H1 (cell line): Measurements from ENCODE around the gene FCGR2B. TPM values are rescaled to one million over a fixed set of nuclear protein-coding genes. Genes with fewer than 3 reads are reported as not detected.
"Not testable (repeated sequence)": the region's sequence is repeated elsewhere in the genome, so short reads cannot be mapped to it uniquely, and the experiment has no call there.

ENCODE experiments used
- CTCF ChIA-PET: fragments of 300-600 bp; sonication (Branson Sonifier 250); formaldehyde crosslinking; loops from one replicate; lab custom pipeline; 2021; ENCODE audit not compliant: partially characterized antibody; lab: Charles Lee
- POLR2A ChIA-PET: fragments of 300-600 bp; sonication (Branson Sonifier 250); formaldehyde crosslinking; loops from one replicate; lab custom pipeline; 2021; ENCODE audit warnings: inconsistent platforms; ENCODE audit not compliant: partially characterized antibody; lab: Charles Lee
- DNase-seq, 2 experiments: peaks; one replicate each; pipeline versions ENCODE4 v3.0.0 to v3.0.0-alpha.2; 2010 to 2022; ENCODE audit warnings: low spot score in 2 of 2, low read depth in 1 of 2, mixed read lengths in 1 of 2
- FAIRE-seq: peaks from 2 replicates; lab custom pipeline; 2011; peaks lifted over from hg19 to GRCh38; lab: Jason Lieb, UNC
- H2AFZ ChIP-seq: 2 replicates; pipeline ENCODE4 v1.8.1; 2012; ENCODE audit warnings: low read length, inconsistent platforms
- H2AK5ac ChIP-seq: 2 replicates; pipeline ENCODE4 v1.6.1; 2013; ENCODE audit warnings: low read depth, low read length
- H2BK120ac ChIP-seq: replicated peaks from 2 replicates; pipeline ENCODE3; 2013; ENCODE audit warnings: low read depth, low read length, inconsistent platforms
- H2BK12ac ChIP-seq: 2 replicates; pipeline ENCODE4 v1.6.1; 2013; ENCODE audit warnings: low read depth, low read length
- H2BK15ac ChIP-seq: 2 replicates; pipeline ENCODE4 v1.6.1; 2013; ENCODE audit warnings: low read length
- H2BK20ac ChIP-seq: 2 replicates; pipeline ENCODE4 v1.6.1; 2013; ENCODE audit warnings: low read length
- H2BK5ac ChIP-seq: 2 replicates; pipeline ENCODE4 v1.6.1; 2013; ENCODE audit warnings: low read depth, low read length
- H3K14ac ChIP-seq: 2 replicates; pipeline ENCODE4 v1.6.1; 2013; ENCODE audit warnings: inconsistent platforms; ENCODE audit not compliant: insufficient read length
- H3K18ac ChIP-seq: 2 replicates; pipeline ENCODE4 v1.6.1; 2013; ENCODE audit warnings: low read length; ENCODE audit errors: extremely low read depth
- H3K23ac ChIP-seq: 2 replicates; pipeline ENCODE4 v1.6.1; 2013; ENCODE audit warnings: inconsistent platforms; ENCODE audit not compliant: insufficient read length
- H3K23me2 ChIP-seq: 2 replicates; pipeline ENCODE4 v1.6.1; 2013; ENCODE audit warnings: low read depth, low read length
- H3K27ac ChIP-seq: 2 replicates; pipeline ENCODE4 v1.6.1; 2011; ENCODE audit warnings: low read depth, low read length, inconsistent platforms
- H3K27me3 ChIP-seq, 4 experiments: replicated peaks in 1 of 4; 1 replicate in 1 of 4; 2 replicates in 3 of 4; pipeline versions ENCODE4 v1.6.1 to v1.8.1; 2011 to 2013; ENCODE audit warnings: low read length in 3 of 4, mild to moderate bottlenecking in 3 of 4, inconsistent platforms in 2 of 4, mixed read lengths in 2 of 4, moderate library complexity in 1 of 4; ENCODE audit not compliant: control insufficient read depth in 3 of 4, insufficient read depth in 3 of 4; ENCODE audit errors: extremely low read depth in 1 of 4
- H3K36me3 ChIP-seq, 4 experiments: 2 replicates each; pipeline versions ENCODE4 v1.6.1 to v1.8.1; 2011 to 2013; ENCODE audit warnings: mild to moderate bottlenecking in 4 of 4, low read length in 3 of 4, moderate library complexity in 2 of 4, control low read depth in 1 of 4, inconsistent platforms in 1 of 4; ENCODE audit not compliant: insufficient read depth in 4 of 4, control insufficient read depth in 2 of 4
- H3K4ac ChIP-seq: replicated peaks from 2 replicates; pipeline ENCODE3; 2013; ENCODE audit warnings: low read length, low read depth, mixed read lengths, inconsistent platforms; ENCODE audit not compliant: insufficient read length
- H3K4me1 ChIP-seq, 4 experiments: replicated peaks in 1 of 4; 1 replicate in 1 of 4; 2 replicates in 3 of 4; pipeline versions ENCODE4 v1.6.1 to v1.8.1; 2011 to 2013; ENCODE audit warnings: low read length in 3 of 4, inconsistent platforms in 2 of 4, mixed read lengths in 1 of 4; ENCODE audit not compliant: insufficient read depth in 4 of 4, control insufficient read depth in 3 of 4
- H3K4me2 ChIP-seq, 2 experiments: 2 replicates each; pipeline versions ENCODE4 v1.6.1 to v1.8.1; 2011 to 2013; ENCODE audit warnings: low read depth in 2 of 2, low read length in 2 of 2, control low read depth in 1 of 2, inconsistent platforms in 1 of 2, mild to moderate bottlenecking in 1 of 2; ENCODE audit not compliant: insufficient read depth in 1 of 2
- H3K4me3 ChIP-seq, 4 experiments: fragments of 200-600, 300-600 bp in 1 of 4; sonication (generic), shearing (Covaris generic), sonication (Bioruptor Twin) in 1 of 4; 2 replicates each; pipeline versions ENCODE4 v1.5.1 to v1.8.1; 2011 to 2016; ENCODE audit warnings: low read length in 4 of 4, low read depth in 3 of 4, control low read depth in 2 of 4, inconsistent platforms in 2 of 4, mild to moderate bottlenecking in 2 of 4, mixed read lengths in 1 of 4, moderate library complexity in 1 of 4; ENCODE audit not compliant: insufficient read depth in 2 of 4; ENCODE audit errors: extremely low read depth in 1 of 4
- H3K56ac ChIP-seq: replicated peaks from 2 replicates; pipeline ENCODE3; 2013; ENCODE audit warnings: low read depth, mild to moderate bottlenecking, mixed read lengths, low read length, inconsistent platforms; ENCODE audit not compliant: insufficient read length
- H3K79me1 ChIP-seq: 2 replicates; pipeline ENCODE4 v1.6.1; 2013; ENCODE audit warnings: low read depth, low read length, control low read depth
- H3K79me2 ChIP-seq, 2 experiments: 2 replicates each; pipeline versions ENCODE4 v1.6.1 to v1.8.1; 2012 to 2013; ENCODE audit warnings: low read length in 2 of 2, mild to moderate bottlenecking in 2 of 2, inconsistent platforms in 1 of 2; ENCODE audit not compliant: insufficient read depth in 2 of 2, control insufficient read depth in 1 of 2
- H3K9ac ChIP-seq, 4 experiments: replicated peaks in 1 of 4; 1 replicate in 1 of 4; 2 replicates in 3 of 4; pipeline versions ENCODE4 v1.6.1 to v1.8.1; 2011 to 2013; ENCODE audit warnings: low read depth in 3 of 4, low read length in 3 of 4, control low read depth in 2 of 4, mild to moderate bottlenecking in 2 of 4, moderate library complexity in 2 of 4, inconsistent platforms in 1 of 4; ENCODE audit errors: extremely low read depth in 1 of 4
- H3K9me3 ChIP-seq, 2 experiments: 2 replicates each; pipeline versions ENCODE4 v1.6.1 to v1.8.1; 2012 to 2013; ENCODE audit warnings: mild to moderate bottlenecking in 2 of 2, moderate library complexity in 2 of 2, control low read depth in 1 of 2, inconsistent platforms in 1 of 2, low read depth in 1 of 2, low read length in 1 of 2, mixed read lengths in 1 of 2; ENCODE audit not compliant: insufficient read depth in 2 of 2
- H4K20me1 ChIP-seq, 2 experiments: replicated peaks in 1 of 2; 2 replicates each; pipeline versions ENCODE3 to v1.8.1; 2011 to 2013; ENCODE audit warnings: inconsistent platforms in 2 of 2, low read length in 2 of 2, mild to moderate bottlenecking in 1 of 2; ENCODE audit not compliant: insufficient read depth in 2 of 2, control insufficient read depth in 1 of 2
- H4K5ac ChIP-seq: 2 replicates; pipeline ENCODE4 v1.6.1; 2013; ENCODE audit warnings: low read length, low read depth, mixed read lengths, inconsistent platforms; ENCODE audit not compliant: insufficient read length
- H4K8ac ChIP-seq: 2 replicates; pipeline ENCODE4 v1.8.0; 2013; ENCODE audit warnings: mild to moderate bottlenecking, moderate library complexity, low read length, inconsistent platforms; ENCODE audit not compliant: insufficient read depth; ENCODE audit errors: extremely low read depth
- H4K91ac ChIP-seq: replicated peaks from 2 replicates; pipeline ENCODE3; 2013; ENCODE audit warnings: low read length, mixed read lengths, inconsistent platforms; ENCODE audit not compliant: insufficient read length
- WGBS, 2 experiments: shearing (Covaris generic) in 1 of 2; methylation state at CpG; one replicate each; pipeline versions ENCODE4 v1.1.6 to v1.1.7; 2013 to 2015; ENCODE audit warnings: low lambda C conversion rate in 2 of 2, mixed read lengths in 2 of 2, inconsistent platforms in 1 of 2, low coverage in 1 of 2, missing lambda C conversion rate in 1 of 2; ENCODE audit not compliant: insufficient replicate concordance in 2 of 2, insufficient coverage in 1 of 2, insufficient read length in 1 of 2; ENCODE audit errors: extremely low coverage in 1 of 2, missing lambda C conversion rate in 1 of 2; 5-methylcytosine and 5-hydroxymethylcytosine counted together
- polyA plus RNA-seq, 7 experiments: library from polyadenylated mRNA; depleted of rRNA in 3 of 7; stranded (reverse) in 5 of 7; unstranded in 2 of 7; fragments of >200 nt in 5 of 7; fragments of 200-250 nt in 2 of 7; gene quantifications; 1 replicate in 5 of 7; 2 replicates in 1 of 7; 4 replicates in 1 of 7; pipeline versions ENCODE4 v1.2.1 to v1.2.3, GENCODE V29; 2011 to 2013; ENCODE audit warnings: missing spikeins in 2 of 7, mixed read lengths in 2 of 7
- total RNA-seq: library from RNA; stranded (reverse); fragmentation: NEBNext Ultra II Directional; extraction: Animal tissue kit (Norgen Biotek cat#: 25700); gene quantifications from 2 replicates; pipeline ENCODE4 v1.2.1, GENCODE V29; 2021

Gene FCGR2B
- total and polyA plus RNA-seq, 2 of the 8 experiments (the other 6 are each of a cell fraction or from before 2014, with no cell fraction given): 0.05 TPM; not detected in 1

DNA sequence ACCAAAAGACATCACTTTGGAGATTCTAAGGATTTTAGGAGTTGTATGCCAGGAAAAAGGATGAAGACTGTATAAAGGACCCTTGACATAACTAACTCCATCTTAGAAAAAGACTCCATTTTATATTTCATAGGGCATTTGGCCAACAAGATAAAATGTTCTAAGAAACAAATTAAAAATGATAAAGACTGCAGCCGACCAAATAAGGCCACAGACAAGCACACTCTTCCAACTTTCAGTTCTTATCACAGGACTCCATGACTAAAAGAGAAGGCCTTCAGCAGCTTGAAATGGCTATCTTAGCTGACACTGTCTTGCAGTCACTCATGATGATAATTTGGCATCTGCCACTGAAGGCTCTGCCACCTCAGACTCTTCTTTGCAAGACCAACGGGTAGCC lies 23.7 kb upstream of the FCGR2B start:
- FAIRE-seq, DNase-seq, H4K5ac ChIP-seq, H4K20me1 ChIP-seq, H3K4me2 ChIP-seq, CTCF ChIA-PET, H2AK5ac ChIP-seq, H4K8ac ChIP-seq, H3K14ac ChIP-seq, H3K56ac ChIP-seq, H2BK12ac ChIP-seq, H3K9ac ChIP-seq, H3K27me3 ChIP-seq, H3K27ac ChIP-seq, H2BK120ac ChIP-seq, H3K9me3 ChIP-seq, H3K36me3 ChIP-seq, H4K91ac ChIP-seq, H3K23me2 ChIP-seq, H3K4ac ChIP-seq, POLR2A ChIA-PET, H2BK5ac ChIP-seq, H3K4me3 ChIP-seq, H3K18ac ChIP-seq, H3K23ac ChIP-seq, H3K79me1 ChIP-seq, H2AFZ ChIP-seq, H2BK20ac ChIP-seq, H2BK15ac ChIP-seq, H3K4me1 ChIP-seq, H3K79me2 ChIP-seq: not testable (repeated sequence)
- 68% methylated on average over 2 of the region's 2 CpGs; no CpG with 5 or more reads in 1 of the 2 experiments for WGBS, 2 experiments

DNA sequence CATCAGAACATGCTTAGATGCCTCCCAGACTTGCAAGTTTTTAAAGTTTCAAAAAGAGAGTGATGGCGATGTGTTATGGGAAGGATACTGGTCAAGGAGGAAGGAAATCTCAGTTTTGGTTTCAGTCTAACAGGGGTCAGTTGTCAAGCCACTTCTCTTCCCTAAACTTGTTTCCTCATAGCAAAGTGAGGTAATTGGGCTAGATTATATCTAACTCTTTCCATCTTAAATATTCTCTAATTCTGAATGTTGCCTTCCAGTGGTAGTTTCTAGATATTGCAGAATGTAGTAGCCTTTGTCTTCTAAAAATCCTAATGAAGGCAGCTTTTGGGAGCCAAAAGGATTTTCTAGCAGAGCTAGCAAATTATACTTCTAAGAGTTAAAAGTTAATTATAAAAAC lies 20.2 kb upstream of the FCGR2B start:
- WGBS, 2 experiments: 70% methylated on average over 1 of the region's 1 CpG; no CpG with 5 or more reads in 1 of the 2 experiments
- FAIRE-seq, H3K36me3 ChIP-seq, H3K9ac ChIP-seq, H3K4me3 ChIP-seq, H3K27ac ChIP-seq, H2BK20ac ChIP-seq, H3K23me2 ChIP-seq, H2BK120ac ChIP-seq, H3K56ac ChIP-seq, H2BK15ac ChIP-seq, H2AFZ ChIP-seq, H4K5ac ChIP-seq, H2BK12ac ChIP-seq, H2BK5ac ChIP-seq, H3K23ac ChIP-seq, H3K4me1 ChIP-seq, POLR2A ChIA-PET, H4K91ac ChIP-seq, H4K20me1 ChIP-seq, H4K8ac ChIP-seq, DNase-seq, H3K18ac ChIP-seq, H3K9me3 ChIP-seq, H3K27me3 ChIP-seq, H3K79me2 ChIP-seq, CTCF ChIA-PET, H3K79me1 ChIP-seq, H2AK5ac ChIP-seq, H3K4me2 ChIP-seq, H3K14ac ChIP-seq, H3K4ac ChIP-seq: not testable (repeated sequence)
